GM18868 (cell line): ENCODE data around the gene DEDD.
"Not testable (repeated sequence)": the region's sequence is repeated elsewhere in the genome, so short reads cannot be mapped to it uniquely, and the experiment has no call there.

ENCODE experiments used
- ATAC-seq: cut with Tn5 transposase; IDR thresholded peaks from one replicate; pipeline ENCODE4 v1.9.1; 2021; ENCODE audit warnings: mild to moderate bottlenecking, moderate library complexity; ENCODE audit not compliant: unreplicated experiment

The DEDD gene

GRCh38 chr1:161128591-161129420 lies 3.7 kb downstream of the DEDD start:
- ATAC-seq, result no peak

- no peak for ATAC-seq
Observed at GRCh38 chr1:161127649-161128048, 4.8 kb downstream of the DEDD start.

- no peak for ATAC-seq
Observed at GRCh38 chr1:161122967-161123366, 9.5 kb downstream of the DEDD start.

GRCh38 chr1:161121834-161122233 lies 10.6 kb downstream of the DEDD start:
- ATAC-seq, result no peak

- ATAC-seq, result no peak
Observed at GRCh38 chr1:161121042-161121650, 11.3 kb downstream of the DEDD start.

- ATAC-seq, result peak; percentile 65
Observed at GRCh38 chr1:161119092-161119903, 13.2 kb downstream of the DEDD start.

GRCh38 chr1:161117759-161118581 lies 14.5 kb downstream of the DEDD start, which contains the start of the genes NIT1 and PFDN2:
Gene NIT1 (plus strand): TSS chr1:161118105. CDS start chr1:161118177, 72 bp downstream.
Gene PFDN2 (minus strand): TSS chr1:161118037. CDS start chr1:161118026, 11 bp downstream.
- peak; percentile 81 for ATAC-seq

- ATAC-seq, result not testable (repeated sequence)
Observed at GRCh38 chr1:161115961-161116360, 16.5 kb downstream of the DEDD start.

GRCh38 chr1:161115132-161115711 lies 17.2 kb downstream of the DEDD start:
- no peak for ATAC-seq

GRCh38 chr1:161114556-161114955 lies 17.9 kb downstream of the DEDD start:
- ATAC-seq, result no peak

GRCh38 chr1:161113915-161114314 lies 18.6 kb downstream of the DEDD start:
- no peak for ATAC-seq

- no peak for ATAC-seq
Observed at GRCh38 chr1:161111527-161111926, 20.9 kb downstream of the DEDD start.

- ATAC-seq, result no peak
Observed at GRCh38 chr1:161111117-161111516, 21.4 kb downstream of the DEDD start.

GRCh38 chr1:161106431-161106830 lies 26.0 kb downstream of the DEDD start:
- ATAC-seq, result no peak

- no peak for ATAC-seq
Observed at GRCh38 chr1:161100556-161100955, 31.9 kb downstream of the DEDD start.

GRCh38 chr1:161099090-161099802 lies 33.2 kb downstream of the DEDD start:
- no peak for ATAC-seq

GRCh38 chr1:161098210-161099068 lies 34.0 kb downstream of the DEDD start, which contains the start of gene KLHDC9:
Gene KLHDC9 (plus strand): TSS chr1:161098361. CDS start chr1:161098536, 175 bp downstream.
- ATAC-seq, result peak; percentile 75

GRCh38 chr1:161096530-161096929 lies 35.9 kb downstream of the DEDD start:
- ATAC-seq, result no peak
